Measurements from ENCODE around the gene LSAMP.

Gene LSAMP

GRCh38 chr3:116053017-116053416, 392.3 kb downstream of the LSAMP start:
- DNase-seq (ENCODE audit: low read depth in 2 of 2) = no peak

- no peak for DNase-seq (ENCODE audit: low read depth in 2 of 2)
Observed at GRCh38 chr3:116052602-116053001, 392.7 kb downstream of the LSAMP start.

GRCh38 chr3:116051586-116051985, 393.7 kb downstream of the LSAMP start:
- no peak for DNase-seq (ENCODE audit: low read depth in 2 of 2)

GRCh38 chr3:116051040-116051439, 394.2 kb downstream of the LSAMP start:
- no peak for DNase-seq (ENCODE audit: low read depth in 2 of 2)

GRCh38 chr3:116050311-116050915, 394.9 kb downstream of the LSAMP start:
- DNase-seq (ENCODE audit: low read depth in 2 of 2) = no peak

- no peak for DNase-seq (ENCODE audit: low read depth in 2 of 2)
Observed at GRCh38 chr3:116048991-116049390, 396.3 kb downstream of the LSAMP start.

- DNase-seq (ENCODE audit: low read depth in 2 of 2) = no peak
Observed at GRCh38 chr3:116046350-116046749, 398.9 kb downstream of the LSAMP start.

GRCh38 chr3:116045314-116045713, 400.0 kb downstream of the LSAMP start:
- no peak for DNase-seq (ENCODE audit: low read depth in 2 of 2)

- no peak for DNase-seq (ENCODE audit: low read depth in 2 of 2)
Observed at GRCh38 chr3:116040152-116040551, 405.1 kb downstream of the LSAMP start.

- DNase-seq (ENCODE audit: low read depth in 2 of 2) = no peak
Observed at GRCh38 chr3:116039651-116039985, 405.7 kb downstream of the LSAMP start.

GRCh38 chr3:116038968-116039650, 406.2 kb downstream of the LSAMP start:
- DNase-seq (ENCODE audit: low read depth in 2 of 2) = no peak

- DNase-seq (ENCODE audit: low read depth in 2 of 2) = no peak
Observed at GRCh38 chr3:116037954-116038911, 407.1 kb downstream of the LSAMP start.

GRCh38 chr3:116035429-116035828, 409.9 kb downstream of the LSAMP start:
- no peak for DNase-seq (ENCODE audit: low read depth in 2 of 2)

- DNase-seq (ENCODE audit: low read depth in 2 of 2) = no peak
Observed at GRCh38 chr3:116034794-116035193, 410.5 kb downstream of the LSAMP start.

- no peak for DNase-seq (ENCODE audit: low read depth in 2 of 2)
Observed at GRCh38 chr3:116034086-116034485, 411.2 kb downstream of the LSAMP start.

- no peak for DNase-seq (ENCODE audit: low read depth in 2 of 2)
Observed at GRCh38 chr3:116033516-116033915, 411.8 kb downstream of the LSAMP start.

GRCh38 chr3:116032176-116032575, 413.1 kb downstream of the LSAMP start:
- no peak for DNase-seq (ENCODE audit: low read depth in 2 of 2)

GRCh38 chr3:116030131-116030850, 415.0 kb downstream of the LSAMP start:
- DNase-seq (ENCODE audit: low read depth in 2 of 2) = no peak

- no peak for DNase-seq (ENCODE audit: low read depth in 2 of 2)
Observed at GRCh38 chr3:116029266-116029665, 416.0 kb downstream of the LSAMP start.

- no peak for DNase-seq (ENCODE audit: low read depth in 2 of 2)
Observed at GRCh38 chr3:116028157-116028556, 417.1 kb downstream of the LSAMP start.

GRCh38 chr3:116020989-116021388, 424.3 kb downstream of the LSAMP start:
- no peak for DNase-seq (ENCODE audit: low read depth in 2 of 2)

- no peak for DNase-seq (ENCODE audit: low read depth in 2 of 2)
Observed at GRCh38 chr3:116020495-116020894, 424.8 kb downstream of the LSAMP start.
